Stomach (tissue), 9 donors: ENCODE results near the gene PTGDR. TPM values are rescaled to one million over a fixed set of nuclear protein-coding genes. Genes with fewer than 3 reads are reported as not detected.
A peak's percentile ranks its signal among the peaks of the same experiment; 100 is the strongest.

ENCODE experiments used
- DNase-seq, 2 donors: peaks; one replicate each; pipeline versions ENCODE4 v3.0.0 to v3.0.0-alpha.2; 2013 to 2019
- H3K27ac ChIP-seq, 5 donors: fragments of 200-600 bp in 4 of 5; sonication (generic) in 4 of 5; one replicate each; pipeline ENCODE4 v1.5.1; 2013 to 2019; ENCODE audit warnings: mild to moderate bottlenecking in 1 of 5, moderate library complexity in 1 of 5
- H3K27me3 ChIP-seq, 3 donors: fragments of 200-600 bp; sonication (generic); one replicate each; pipeline ENCODE4 v1.5.1; 2017 to 2019; ENCODE audit warnings: mixed run types in 1 of 3
- H3K36me3 ChIP-seq, 4 donors: fragments of 200-600 bp; sonication (generic); 1 replicate in 3 of 4; 2 replicates in 1 of 4; pipeline ENCODE4 v1.5.1; 2016 to 2019
- H3K4me1 ChIP-seq, 4 donors: fragments of 200-600 bp; sonication (generic); one replicate each; pipeline ENCODE4 v1.5.1; 2016 to 2019
- H3K4me3 ChIP-seq, 4 donors: fragments of 200-600 bp; sonication (generic) in 3 of 4; one replicate each; pipeline ENCODE4 v1.5.1; 2016 to 2019; ENCODE audit warnings: mild to moderate bottlenecking in 1 of 4
- H3K9me3 ChIP-seq, 4 donors: fragments of 200-600 bp; sonication (generic); one replicate each; pipeline ENCODE4 v1.5.1; 2016 to 2019
- EP300 ChIP-seq: sonication (generic); formaldehyde crosslinking; IDR thresholded peaks from one replicate; pipeline ENCODE4 v1.6.1; 2017; ENCODE audit warnings: antibody characterized with exemption
- POLR2A ChIP-seq, 4 donors: fragments of 450-650 bp; IDR thresholded peaks; one replicate each; pipeline ENCODE4 v1.6.1; 2016; ENCODE audit warnings: antibody characterized with exemption in 4 of 4, control low read depth in 2 of 4, mild to moderate bottlenecking in 1 of 4, moderate library complexity in 1 of 4
- POLR2AphosphoS5 ChIP-seq, 3 donors: sonication (generic); formaldehyde crosslinking; IDR thresholded peaks; one replicate each; pipeline ENCODE4 v1.6.1; 2016; ENCODE audit warnings: antibody characterized with exemption in 3 of 3
- WGBS, 5 donors: extraction: QIAGEN DNeasy Blood & Tissue Kit in 3 of 5; methylation state at CpG; one replicate each; pipeline versions ENCODE4 v1.1.5 to v1.1.7; 2013 to 2018; 5-methylcytosine and 5-hydroxymethylcytosine counted together
- intact Hi-C: fragments of 100-400 bp; cut with DNase I; formaldehyde crosslinking; loops from one replicate; pipeline ENCODE4 v1.15.1; 2023; ENCODE audit warnings: low total_unique reads
- polyA plus RNA-seq, 3 donors: library from polyadenylated mRNA; stranded (reverse); fragments of 200-250 nt; gene quantifications; one replicate each; pipeline ENCODE4 v1.2.3, GENCODE V29; 2013
- total RNA-seq, 5 donors: library from RNA; depleted of rRNA; stranded (reverse); fragments of >200 nt; gene quantifications; one replicate each; pipeline versions ENCODE4 v1.1.0 to v1.2.3, GENCODE V29; 2014 to 2016
- TF ChIP-seq, protein P1 (sequence below), 7 experiments: fragments of 450-650 bp in 4 of 7; fragments of 200-600 bp in 3 of 7; sonication (generic) in 3 of 7; IDR thresholded peaks; one replicate each; pipeline ENCODE4 v1.5.1; 2016 to 2019; ENCODE audit warnings: antibody characterized with exemption in 7 of 7, control low read depth in 2 of 7, mild to moderate bottlenecking in 1 of 7
- donor health status: healthy with polysubstance abuse.
- donor health status: Bipolar disorder and iron deficiency.
- donor health status: healthy.

PTGDR gene
- total and polyA plus RNA-seq, 8 donors: 0.37 to 33.0 TPM; not detected in 6

- 76 to 85% (median 77%) methylated on average over 2 of the region's 2 CpGs for WGBS, 5 donors
- no peak overlapping the region for H3K4me3 ChIP-seq
- H3K27ac ChIP-seq: no peak overlapping the region
- H3K27me3 ChIP-seq: no peaks in the 10 kb centered on the region
- no peaks in the 10 kb centered on the region for H3K9me3 ChIP-seq
- H3K4me1 ChIP-seq: no peaks in the 10 kb centered on the region
- H3K36me3 ChIP-seq: no peaks in the 10 kb centered on the region
- DNase-seq: no peak
- TF ChIP-seq EP300 (no peak), POLR2AphosphoS5 (IDR thresholded peaks at IDR 0.05) (no peak), POLR2A (IDR thresholded peaks at IDR 0.05) (no peak)
- TF ChIP-seq, protein P1, sequence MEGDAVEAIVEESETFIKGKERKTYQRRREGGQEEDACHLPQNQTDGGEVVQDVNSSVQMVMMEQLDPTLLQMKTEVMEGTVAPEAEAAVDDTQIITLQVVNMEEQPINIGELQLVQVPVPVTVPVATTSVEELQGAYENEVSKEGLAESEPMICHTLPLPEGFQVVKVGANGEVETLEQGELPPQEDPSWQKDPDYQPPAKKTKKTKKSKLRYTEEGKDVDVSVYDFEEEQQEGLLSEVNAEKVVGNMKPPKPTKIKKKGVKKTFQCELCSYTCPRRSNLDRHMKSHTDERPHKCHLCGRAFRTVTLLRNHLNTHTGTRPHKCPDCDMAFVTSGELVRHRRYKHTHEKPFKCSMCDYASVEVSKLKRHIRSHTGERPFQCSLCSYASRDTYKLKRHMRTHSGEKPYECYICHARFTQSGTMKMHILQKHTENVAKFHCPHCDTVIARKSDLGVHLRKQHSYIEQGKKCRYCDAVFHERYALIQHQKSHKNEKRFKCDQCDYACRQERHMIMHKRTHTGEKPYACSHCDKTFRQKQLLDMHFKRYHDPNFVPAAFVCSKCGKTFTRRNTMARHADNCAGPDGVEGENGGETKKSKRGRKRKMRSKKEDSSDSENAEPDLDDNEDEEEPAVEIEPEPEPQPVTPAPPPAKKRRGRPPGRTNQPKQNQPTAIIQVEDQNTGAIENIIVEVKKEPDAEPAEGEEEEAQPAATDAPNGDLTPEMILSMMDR (IDR thresholded peaks at IDR 0.05): no peak
- intact Hi-C loops: no loop called here
Observed at GRCh38 chr14:52244328-52244727, 23.2 kb upstream of the PTGDR start.

DNA sequence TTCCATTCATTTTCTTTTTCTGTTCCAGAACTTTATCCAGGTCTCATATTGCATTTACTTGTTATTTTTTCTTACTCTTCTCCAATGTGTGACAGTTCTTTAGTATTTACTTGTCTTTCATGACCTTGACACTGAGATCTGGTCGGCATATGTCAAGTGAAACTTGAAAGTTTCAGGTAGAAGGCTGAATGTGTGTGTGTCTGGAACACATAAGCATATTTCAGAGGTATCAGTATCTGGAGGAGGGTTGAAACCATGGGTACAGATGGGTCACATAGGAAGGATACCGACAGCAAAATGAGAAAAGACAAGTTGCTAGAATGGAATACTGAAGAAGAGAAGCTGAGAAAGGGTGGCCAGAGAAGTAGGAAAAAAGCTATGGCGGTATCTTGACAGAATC, 22.5 kb upstream of the PTGDR start:
- Histone ChIP-seq H3K36me3 (no peaks in the 10 kb centered on the region), H3K27me3 (no peaks in the 10 kb centered on the region), H3K4me3 (no peak overlapping the region), H3K27ac (no peak overlapping the region), H3K4me1 (no peaks in the 10 kb centered on the region), H3K9me3 (no peaks in the 10 kb centered on the region)
- intact Hi-C loops: no loop called here
- WGBS, 5 donors: 82 to 91% (median 88%) methylated on average over 3 of the region's 3 CpGs
- TF ChIP-seq EP300 (no peak), POLR2A (IDR thresholded peaks at IDR 0.05) (no peak), POLR2AphosphoS5 (IDR thresholded peaks at IDR 0.05) (no peak)
- TF ChIP-seq, protein P1 (IDR thresholded peaks at IDR 0.05): no peak
- no peak for DNase-seq

GRCh38 chr14:52248057-52248456, 19.4 kb upstream of the PTGDR start:
- 49 to 68% (median 64%) methylated on average over 2 of the region's 2 CpGs for WGBS, 5 donors
- no peak overlapping the region for H3K27ac ChIP-seq
- H3K4me1 ChIP-seq: no peaks in the 10 kb centered on the region
- intact Hi-C loops: no loop called here
- TF ChIP-seq, protein P1 (IDR thresholded peaks at IDR 0.05): no peak
- TF ChIP-seq EP300 (no peak), POLR2AphosphoS5 (IDR thresholded peaks at IDR 0.05) (no peak), POLR2A (IDR thresholded peaks at IDR 0.05) (no peak)
- no peak overlapping the region for H3K4me3 ChIP-seq
- H3K9me3 ChIP-seq: no peaks in the 10 kb centered on the region
- DNase-seq: peak in 1 of 2 donors; percentile 16
- no peaks in the 10 kb centered on the region for H3K27me3 ChIP-seq
- no peaks in the 10 kb centered on the region for H3K36me3 ChIP-seq

- Histone ChIP-seq H3K27ac (no peak overlapping the region), H3K4me1 (no peaks in the 10 kb centered on the region), H3K9me3 (no peaks in the 10 kb centered on the region), H3K27me3 (no peaks in the 10 kb centered on the region), H3K4me3 (no peak overlapping the region), H3K36me3 (no peaks in the 10 kb centered on the region)
- DNase-seq: no peak
- no peak for TF ChIP-seq EP300
- TF ChIP-seq, protein P1 (IDR thresholded peaks at IDR 0.05): no peak
- TF ChIP-seq POLR2AphosphoS5 (IDR thresholded peaks at IDR 0.05): no peak
- TF ChIP-seq POLR2A (IDR thresholded peaks at IDR 0.05): no peak
- intact Hi-C loops: no loop called here
- WGBS, 5 donors: 77 to 93% (median 86%) methylated on average over 1 of the region's 1 CpG
Observed at GRCh38 chr14:52251724-52252123, 15.8 kb upstream of the PTGDR start.
